Measurements from ENCODE around the gene ZNF627. TPM values are rescaled to one million over a fixed set of nuclear protein-coding genes. Genes with fewer than 3 reads are reported as not detected.
"Not testable (repeated sequence)": the region's sequence is repeated elsewhere in the genome, so short reads cannot be mapped to it uniquely, and the experiment has no call there.

Gene ZNF627
- total and polyA plus RNA-seq, 9 donors = 14.4 to 31.5 (median 17.5) TPM

- Histone ChIP-seq H3K36me3 (no peaks in the 10 kb centered on the region), H3K27ac (no peak overlapping the region), H3K9me3 (no peaks in the 10 kb centered on the region), H3K4me3 (no peak overlapping the region), H3K4me1 (ENCODE audit: insufficient read depth) (no peaks in the 10 kb centered on the region), H3K27me3 (no peaks in the 10 kb centered on the region)
- 98 to 99% (median 98%) methylated on average over 19 of the region's 19 CpGs for WGBS, 3 donors
- TF ChIP-seq EP300 (IDR thresholded peaks at IDR 0.05) (no peak), POLR2A (IDR thresholded peaks at IDR 0.05) (no peak), CTCF (IDR thresholded peaks at IDR 0.05) (no peak)
- intact Hi-C loops (cut with DNase I) = no loop called here
- no peak for DNase-seq
These were observed 20.1 kb downstream of the ZNF627 start for GRCh38 chr19:11617180-11618062.

- Histone ChIP-seq H3K4me1 (ENCODE audit: insufficient read depth) (peaks cover 1% of the 10 kb centered on the region), H3K4me3 (no peak overlapping the region), H3K27ac (no peak overlapping the region), H3K36me3 (no peaks in the 10 kb centered on the region), H3K9me3 (no peaks in the 10 kb centered on the region), H3K27me3 (no peaks in the 10 kb centered on the region)
- WGBS, 3 donors = 69 to 90% (median 85%) methylated on average over 4 of the region's 4 CpGs
- TF ChIP-seq POLR2A (IDR thresholded peaks at IDR 0.05) (no peak), CTCF (IDR thresholded peaks at IDR 0.05) (no peak), EP300 (IDR thresholded peaks at IDR 0.05) (no peak)
- DNase-seq = no peak
- intact Hi-C loops (cut with DNase I) = no loop called here
These were observed 23.3 kb downstream of the ZNF627 start for GRCh38 chr19:11620553-11620952.

GRCh38 chr19:11622401-11622800 is 25.1 kb downstream of the ZNF627 start:
- H3K9me3 ChIP-seq; DNase-seq; H3K27ac ChIP-seq; intact Hi-C loops (cut with DNase I); H3K36me3 ChIP-seq; H3K4me1 ChIP-seq (ENCODE audit: insufficient read depth); H3K4me3 ChIP-seq; H3K27me3 ChIP-seq: not testable (repeated sequence)
- 45 to 59% (median 50%) methylated on average over 3 of the region's 3 CpGs for WGBS, 3 donors

- Histone ChIP-seq H3K4me3 (peak overlapping the region; percentile 38), H3K4me1 (ENCODE audit: insufficient read depth) (peaks cover 1% of the 10 kb centered on the region), H3K9me3 (no peaks in the 10 kb centered on the region), H3K36me3 (no peaks in the 10 kb centered on the region), H3K27ac (no peak overlapping the region), H3K27me3 (no peaks in the 10 kb centered on the region)
- no peak for DNase-seq
- TF ChIP-seq POLR2A (IDR thresholded peaks at IDR 0.05) (no peak), CTCF (IDR thresholded peaks at IDR 0.05) (no peak), EP300 (IDR thresholded peaks at IDR 0.05) (no peak)
- intact Hi-C loops (cut with DNase I) = no loop called here
- 8 to 10% (median 9%) methylated on average over 4 of the region's 4 CpGs for WGBS, 3 donors
These were observed 26.8 kb downstream of the ZNF627 start for GRCh38 chr19:11624069-11624463.

- DNase-seq = no peak
- 78 to 81% (median 79%) methylated on average over 15 of the region's 15 CpGs for WGBS, 3 donors
- intact Hi-C loops (cut with DNase I) = no loop called here
These were observed 29.0 kb downstream of the ZNF627 start for GRCh38 chr19:11626252-11626651.

More at GRCh38 chr19:11626252-11626651, 29.0 kb downstream of the ZNF627 start:
- TF ChIP-seq EP300 (IDR thresholded peaks at IDR 0.05) (no peak), CTCF (IDR thresholded peaks at IDR 0.05) (no peak)
- H3K4me1 ChIP-seq (ENCODE audit: insufficient read depth) = peaks cover 1% of the 10 kb centered on the region
- H3K27me3 ChIP-seq = no peaks in the 10 kb centered on the region
- no peaks in the 10 kb centered on the region for H3K36me3 ChIP-seq
- no peak overlapping the region for H3K4me3 ChIP-seq
- H3K27ac ChIP-seq = no peak overlapping the region
- H3K9me3 ChIP-seq = no peaks in the 10 kb centered on the region

Data from ovary (tissue), 9 donors.